Measurements from ENCODE around the gene ARF5.
A peak's percentile ranks its signal among the peaks of the same experiment; 100 is the strongest.
"Not testable (repeated sequence)": the region's sequence is repeated elsewhere in the genome, so short reads cannot be mapped to it uniquely, and the experiment has no call there.

ARF5 gene

GRCh38 chr7:127588019-127588696, at the start of gene ARF5:
Gene ARF5, plus strand, starts transcription at chr7:127588411. Its CDS starts 88 bp downstream, at chr7:127588499.
- Histone ChIP-seq H3K4me1 (ENCODE audit: control insufficient read depth in 5 of 5, insufficient read depth in 5 of 5, low read length in 5 of 5) (peaks cover 23 to 50% (median 47%) of the 10 kb centered on the region in 5 donors), H3K9me3 (ENCODE audit: control insufficient read depth in 5 of 5, low read length in 5 of 5) (no peaks in the 10 kb centered on the region), H3K36me3 (ENCODE audit: control insufficient read depth in 5 of 5, insufficient read depth in 5 of 5, low read length in 5 of 5) (peaks cover 3 to 24% (median 18%) of the 10 kb centered on the region in 5 donors), H3K27me3 (ENCODE audit: control insufficient read depth in 5 of 5, insufficient read depth in 4 of 5, low read length in 5 of 5) (no peaks in the 10 kb centered on the region), H3K9ac (ENCODE audit: low read length in 5 of 5) (peak within 1 kb of the TSS; percentile 66 to 93 (median 92)), H3K27ac (ENCODE audit: low read depth, low read length) (peak within 1 kb of the TSS; percentile 81), H3K4me3 (ENCODE audit: low read depth in 1 of 5, low read length in 5 of 5) (peak within 1 kb of the TSS; percentile 79 to 92 (median 91))

GRCh38 chr7:127539116-127539515, 49.1 kb upstream of the ARF5 start:
- no peak overlapping the region for H3K4me3 ChIP-seq (ENCODE audit: low read depth in 1 of 5, low read length in 5 of 5)
- peaks cover 0 to 32% (median 21%) of the 10 kb centered on the region in 5 donors for H3K27me3 ChIP-seq (ENCODE audit: control insufficient read depth in 5 of 5, insufficient read depth in 4 of 5, low read length in 5 of 5)
- H3K27ac ChIP-seq (ENCODE audit: low read depth, low read length) = no peak overlapping the region

GRCh38 chr7:127540461-127540860, 47.8 kb upstream of the ARF5 start:
- H3K9me3 ChIP-seq (ENCODE audit: control insufficient read depth in 5 of 5, low read length in 5 of 5); H3K9ac ChIP-seq (ENCODE audit: low read length in 5 of 5); H3K4me3 ChIP-seq (ENCODE audit: low read depth in 1 of 5, low read length in 5 of 5); H3K36me3 ChIP-seq (ENCODE audit: control insufficient read depth in 5 of 5, insufficient read depth in 5 of 5, low read length in 5 of 5); H3K4me1 ChIP-seq (ENCODE audit: control insufficient read depth in 5 of 5, insufficient read depth in 5 of 5, low read length in 5 of 5); H3K27ac ChIP-seq (ENCODE audit: low read depth, low read length): not testable (repeated sequence)
- H3K27me3 ChIP-seq (ENCODE audit: control insufficient read depth in 5 of 5, insufficient read depth in 4 of 5, low read length in 5 of 5) = peaks cover 0 to 22% (median 10%) of the 10 kb centered on the region in 5 donors

More at GRCh38 chr7:127539116-127539515, 49.1 kb upstream of the ARF5 start:
- Histone ChIP-seq H3K9me3 (ENCODE audit: control insufficient read depth in 5 of 5, low read length in 5 of 5) (no peaks in the 10 kb centered on the region), H3K36me3 (ENCODE audit: control insufficient read depth in 5 of 5, insufficient read depth in 5 of 5, low read length in 5 of 5) (no peaks in the 10 kb centered on the region), H3K4me1 (ENCODE audit: control insufficient read depth in 5 of 5, insufficient read depth in 5 of 5, low read length in 5 of 5) (peaks cover 0 to 6% (median 0%) of the 10 kb centered on the region in 5 donors), H3K9ac (ENCODE audit: low read length in 5 of 5) (no peak overlapping the region)

GRCh38 chr7:127541548-127541947, 46.7 kb upstream of the ARF5 start:
- H3K27me3 ChIP-seq (ENCODE audit: control insufficient read depth in 5 of 5, insufficient read depth in 4 of 5, low read length in 5 of 5) = peaks cover 0 to 15% (median 7%) of the 10 kb centered on the region in 5 donors
- no peaks in the 10 kb centered on the region for H3K36me3 ChIP-seq (ENCODE audit: control insufficient read depth in 5 of 5, insufficient read depth in 5 of 5, low read length in 5 of 5)
- H3K4me3 ChIP-seq (ENCODE audit: low read depth in 1 of 5, low read length in 5 of 5) = no peak overlapping the region
- peaks cover 0 to 5% (median 0%) of the 10 kb centered on the region in 5 donors for H3K4me1 ChIP-seq (ENCODE audit: control insufficient read depth in 5 of 5, insufficient read depth in 5 of 5, low read length in 5 of 5)
- no peak overlapping the region for H3K9ac ChIP-seq (ENCODE audit: low read length in 5 of 5)
- H3K27ac ChIP-seq (ENCODE audit: low read depth, low read length) = no peak overlapping the region
- peaks cover 0 to 2% (median 0%) of the 10 kb centered on the region in 5 donors for H3K9me3 ChIP-seq (ENCODE audit: control insufficient read depth in 5 of 5, low read length in 5 of 5)

- Histone ChIP-seq H3K4me1 (ENCODE audit: control insufficient read depth in 5 of 5, insufficient read depth in 5 of 5, low read length in 5 of 5) (no peaks in the 10 kb centered on the region), H3K9ac (ENCODE audit: low read length in 5 of 5) (no peak overlapping the region), H3K27me3 (ENCODE audit: control insufficient read depth in 5 of 5, insufficient read depth in 4 of 5, low read length in 5 of 5) (no peaks in the 10 kb centered on the region), H3K27ac (ENCODE audit: low read depth, low read length) (no peak overlapping the region), H3K9me3 (ENCODE audit: control insufficient read depth in 5 of 5, low read length in 5 of 5) (peaks cover 0 to 2% (median 0%) of the 10 kb centered on the region in 5 donors), H3K4me3 (ENCODE audit: low read depth in 1 of 5, low read length in 5 of 5) (no peak overlapping the region), H3K36me3 (ENCODE audit: control insufficient read depth in 5 of 5, insufficient read depth in 5 of 5, low read length in 5 of 5) (no peaks in the 10 kb centered on the region)
These were observed 41.9 kb upstream of the ARF5 start for GRCh38 chr7:127546313-127546712.

GRCh38 chr7:127550247-127550646, 38.0 kb upstream of the ARF5 start:
- no peak overlapping the region for H3K9ac ChIP-seq (ENCODE audit: low read length in 5 of 5)
- peaks cover 0 to 2% (median 0%) of the 10 kb centered on the region in 5 donors for H3K9me3 ChIP-seq (ENCODE audit: control insufficient read depth in 5 of 5, low read length in 5 of 5)
- no peaks in the 10 kb centered on the region for H3K36me3 ChIP-seq (ENCODE audit: control insufficient read depth in 5 of 5, insufficient read depth in 5 of 5, low read length in 5 of 5)
- H3K27ac ChIP-seq (ENCODE audit: low read depth, low read length) = no peak overlapping the region
- no peak overlapping the region for H3K4me3 ChIP-seq (ENCODE audit: low read depth in 1 of 5, low read length in 5 of 5)
- no peaks in the 10 kb centered on the region for H3K4me1 ChIP-seq (ENCODE audit: control insufficient read depth in 5 of 5, insufficient read depth in 5 of 5, low read length in 5 of 5)
- no peaks in the 10 kb centered on the region for H3K27me3 ChIP-seq (ENCODE audit: control insufficient read depth in 5 of 5, insufficient read depth in 4 of 5, low read length in 5 of 5)

- Histone ChIP-seq H3K27ac (ENCODE audit: low read depth, low read length) (no peak overlapping the region), H3K9ac (ENCODE audit: low read length in 5 of 5) (no peak overlapping the region), H3K4me1 (ENCODE audit: control insufficient read depth in 5 of 5, insufficient read depth in 5 of 5, low read length in 5 of 5) (no peaks in the 10 kb centered on the region), H3K4me3 (ENCODE audit: low read depth in 1 of 5, low read length in 5 of 5) (no peak overlapping the region), H3K27me3 (ENCODE audit: control insufficient read depth in 5 of 5, insufficient read depth in 4 of 5, low read length in 5 of 5) (no peaks in the 10 kb centered on the region), H3K9me3 (ENCODE audit: control insufficient read depth in 5 of 5, low read length in 5 of 5) (no peaks in the 10 kb centered on the region), H3K36me3 (ENCODE audit: control insufficient read depth in 5 of 5, insufficient read depth in 5 of 5, low read length in 5 of 5) (no peaks in the 10 kb centered on the region)
These were observed 36.3 kb upstream of the ARF5 start for GRCh38 chr7:127551941-127552340.

GRCh38 chr7:127556404-127556803, 31.8 kb upstream of the ARF5 start:
- Histone ChIP-seq H3K4me1 (ENCODE audit: control insufficient read depth in 5 of 5, insufficient read depth in 5 of 5, low read length in 5 of 5) (no peaks in the 10 kb centered on the region), H3K9ac (ENCODE audit: low read length in 5 of 5) (no peak overlapping the region)

GRCh38 chr7:127557803-127558202, 30.4 kb upstream of the ARF5 start:
- Histone ChIP-seq H3K9ac (ENCODE audit: low read length in 5 of 5) (no peak overlapping the region), H3K4me3 (ENCODE audit: low read depth in 1 of 5, low read length in 5 of 5) (no peak overlapping the region), H3K4me1 (ENCODE audit: control insufficient read depth in 5 of 5, insufficient read depth in 5 of 5, low read length in 5 of 5) (no peaks in the 10 kb centered on the region), H3K27ac (ENCODE audit: low read depth, low read length) (no peak overlapping the region), H3K27me3 (ENCODE audit: control insufficient read depth in 5 of 5, insufficient read depth in 4 of 5, low read length in 5 of 5) (no peaks in the 10 kb centered on the region), H3K9me3 (ENCODE audit: control insufficient read depth in 5 of 5, low read length in 5 of 5) (no peaks in the 10 kb centered on the region), H3K36me3 (ENCODE audit: control insufficient read depth in 5 of 5, insufficient read depth in 5 of 5, low read length in 5 of 5) (no peaks in the 10 kb centered on the region)

More at GRCh38 chr7:127556404-127556803, 31.8 kb upstream of the ARF5 start:
- Histone ChIP-seq H3K27me3 (ENCODE audit: control insufficient read depth in 5 of 5, insufficient read depth in 4 of 5, low read length in 5 of 5) (no peaks in the 10 kb centered on the region), H3K9me3 (ENCODE audit: control insufficient read depth in 5 of 5, low read length in 5 of 5) (no peaks in the 10 kb centered on the region), H3K27ac (ENCODE audit: low read depth, low read length) (no peak overlapping the region), H3K36me3 (ENCODE audit: control insufficient read depth in 5 of 5, insufficient read depth in 5 of 5, low read length in 5 of 5) (no peaks in the 10 kb centered on the region), H3K4me3 (ENCODE audit: low read depth in 1 of 5, low read length in 5 of 5) (no peak overlapping the region)

- no peak overlapping the region for H3K27ac ChIP-seq (ENCODE audit: low read depth, low read length)
- no peak overlapping the region for H3K4me3 ChIP-seq (ENCODE audit: low read depth in 1 of 5, low read length in 5 of 5)
- no peaks in the 10 kb centered on the region for H3K4me1 ChIP-seq (ENCODE audit: control insufficient read depth in 5 of 5, insufficient read depth in 5 of 5, low read length in 5 of 5)
- H3K27me3 ChIP-seq (ENCODE audit: control insufficient read depth in 5 of 5, insufficient read depth in 4 of 5, low read length in 5 of 5) = no peaks in the 10 kb centered on the region
- peaks cover 0 to 5% (median 0%) of the 10 kb centered on the region in 5 donors for H3K9me3 ChIP-seq (ENCODE audit: control insufficient read depth in 5 of 5, low read length in 5 of 5)
- no peaks in the 10 kb centered on the region for H3K36me3 ChIP-seq (ENCODE audit: control insufficient read depth in 5 of 5, insufficient read depth in 5 of 5, low read length in 5 of 5)
- H3K9ac ChIP-seq (ENCODE audit: low read length in 5 of 5) = no peak overlapping the region
These were observed 22.0 kb upstream of the ARF5 start for GRCh38 chr7:127566242-127566641.
